HCT116 (cell line): ENCODE results near the gene KISS1R. TPM values are rescaled to one million over a fixed set of nuclear protein-coding genes. Genes with fewer than 3 reads are reported as not detected.
A peak's percentile ranks its signal among the peaks of the same experiment; 100 is the strongest.

Source experiments
- ATAC-seq: fragments of 200-7000 bp; cut with Tn5 transposase; 2 replicates; pipeline ENCODE4 v1.9.1; 2020; ENCODE audit warnings: mild to moderate bottlenecking, moderate library complexity
- BruUV-seq: library from RNA; stranded (reverse); fragments of 400-500 nt; replicated peaks from 2 replicates; lab custom pipeline; 2021; lab: Mats Ljungman, UMichigan
- CTCF ChIA-PET: fragments of 300-600 bp; sonication (Branson Sonifier 250); formaldehyde crosslinking; loops from one replicate; lab custom pipeline; 2021; ENCODE audit warnings: antibody characterized with exemption; lab: Charles Lee
- POLR2A ChIA-PET: fragments of 300-600, 350-600 bp; sonication (Branson Sonifier 250); formaldehyde crosslinking; loops from one replicate; lab custom pipeline; 2021; ENCODE audit warnings: antibody characterized with exemption; lab: Charles Lee
- RAD21 ChIA-PET, 2 experiments: fragments of 300-600 bp; sonication (Branson Sonifier 250); formaldehyde crosslinking; loops; one replicate each; lab custom pipeline; 2023; ENCODE audit warnings: low total read pairs in 2 of 2; ENCODE audit not compliant: uncharacterized antibody in 2 of 2, unreplicated experiment in 2 of 2, low non-redundant PET in 1 of 2; lab: Charles Lee
- DNase-seq: peaks from one replicate; pipeline ENCODE4 v3.0.0-alpha.2; 2010; ENCODE audit warnings: low read depth, low spot score
- H2AFZ ChIP-seq: fragments of 200-600 bp; shearing (Covaris generic), sonication (generic); 2 replicates; pipeline ENCODE4 v1.6.1; 2017; ENCODE audit warnings: low read depth, mixed run types, mixed read lengths, antibody characterized with exemption, low read length; ENCODE audit not compliant: poor library complexity, severe bottlenecking
- H3K27ac ChIP-seq: 2 replicates; pipeline ENCODE4 v1.5.1; 2012; ENCODE audit warnings: low read depth, low read length
- H3K27me3 ChIP-seq: fragments of 200-600 bp; sonication (generic); 2 replicates; pipeline ENCODE4 v1.6.1; 2016; ENCODE audit warnings: mixed run types, low read length, mixed read lengths; ENCODE audit not compliant: insufficient read depth
- H3K36me3 ChIP-seq, 2 experiments: fragments of 200-500 bp in 1 of 2; fragments of 200-600 bp in 1 of 2; sonication (Bioruptor generic) in 1 of 2; sonication (generic) in 1 of 2; 2 replicates each; pipeline versions ENCODE4 v1.5.1 to v1.6.1; 2014 to 2016; ENCODE audit warnings: low read length in 2 of 2, inconsistent platforms in 1 of 2, mixed read lengths in 1 of 2, mixed run types in 1 of 2; ENCODE audit not compliant: insufficient read depth in 2 of 2, control insufficient read depth in 1 of 2
- H3K4me1 ChIP-seq, 2 experiments: fragments of 200-600 bp in 1 of 2; sonication (generic) in 1 of 2; 2 replicates each; pipeline versions ENCODE4 v1.5.1 to v1.6.1; 2012 to 2017; ENCODE audit warnings: low read length in 2 of 2, inconsistent platforms in 1 of 2, mild to moderate bottlenecking in 1 of 2, mixed read lengths in 1 of 2, mixed run types in 1 of 2, moderate library complexity in 1 of 2; ENCODE audit not compliant: insufficient read depth in 2 of 2, control insufficient read depth in 1 of 2
- H3K4me2 ChIP-seq: fragments of 200-600 bp; sonication (generic); 2 replicates; pipeline ENCODE4 v1.6.1; 2017; ENCODE audit warnings: mixed run types, low read length, mixed read lengths
- H3K4me3 ChIP-seq, 2 experiments: fragments of 200-600 bp in 1 of 2; sonication (generic) in 1 of 2; replicated peaks in 1 of 2; 2 replicates each; pipeline ENCODE4 v1.5.1; 2011 to 2016; ENCODE audit warnings: low read length in 2 of 2, control low read depth in 1 of 2, low read depth in 1 of 2, mild to moderate bottlenecking in 1 of 2, mixed read lengths in 1 of 2, mixed run types in 1 of 2
- H3K79me2 ChIP-seq: fragments of 200-600 bp; sonication (generic); 2 replicates; pipeline ENCODE4 v1.6.1; 2017; ENCODE audit warnings: mild to moderate bottlenecking, mixed run types, low read length, moderate library complexity, mixed read lengths; ENCODE audit not compliant: insufficient read depth
- H3K9ac ChIP-seq: fragments of 200-600 bp; sonication (generic); 2 replicates; pipeline ENCODE4 v1.6.1; 2016; ENCODE audit warnings: low read length, mixed read lengths
- H3K9me2 ChIP-seq: fragments of 200-600 bp; sonication (generic), shearing (Covaris generic); 2 replicates; pipeline ENCODE4 v1.6.1; 2017; ENCODE audit warnings: mixed run types, mild to moderate bottlenecking, moderate library complexity; ENCODE audit not compliant: insufficient read depth
- H3K9me3 ChIP-seq, 2 experiments: fragments of 200-500 bp in 1 of 2; fragments of 200-600 bp in 1 of 2; sonication (Bioruptor generic) in 1 of 2; sonication (generic) in 1 of 2; 2 replicates each; pipeline ENCODE4 v1.6.1; 2014 to 2017; ENCODE audit warnings: low read length in 2 of 2, mixed read lengths in 2 of 2, inconsistent platforms in 1 of 2, low read depth in 1 of 2, mild to moderate bottlenecking in 1 of 2, mixed run types in 1 of 2, moderate library complexity in 1 of 2; ENCODE audit not compliant: control insufficient read depth in 1 of 2, insufficient read depth in 1 of 2
- H4K20me1 ChIP-seq: fragments of 200-600 bp; sonication (generic), shearing (Covaris generic); 2 replicates; pipeline ENCODE4 v1.6.1; 2017; ENCODE audit warnings: mixed run types, mild to moderate bottlenecking, moderate library complexity; ENCODE audit not compliant: insufficient read depth
- ATF3 ChIP-seq: IDR thresholded peaks from 2 replicates; pipeline ENCODE4 v1.6.1; 2012
- EGR1 ChIP-seq: IDR thresholded peaks from 2 replicates; pipeline ENCODE4 v1.6.1; 2012; ENCODE audit warnings: low read depth
- EZH2 ChIP-seq: fragments of 200-600 bp; sonication (generic); IDR thresholded peaks from 2 replicates; pipeline ENCODE4 v1.6.1; 2017; ENCODE audit warnings: antibody characterized with exemption, mixed run types
- FOSL1 ChIP-seq: IDR thresholded peaks from 2 replicates; pipeline ENCODE4 v1.6.1; 2012; ENCODE audit warnings: low read depth
- MAX ChIP-seq: IDR thresholded peaks from 2 replicates; pipeline ENCODE4 v1.6.1; 2012
- SIN3A ChIP-seq: IDR thresholded peaks from 2 replicates; pipeline ENCODE4 v1.6.1; 2012; ENCODE audit warnings: low read depth
- SP1 ChIP-seq: IDR thresholded peaks from 2 replicates; pipeline ENCODE4 v1.6.1; 2012; ENCODE audit warnings: low read depth
- SRF ChIP-seq: IDR thresholded peaks from 2 replicates; pipeline ENCODE4 v1.6.1; 2012; ENCODE audit warnings: low read depth
- TCF7L2 ChIP-seq: IDR thresholded peaks from 2 replicates; pipeline ENCODE4 v1.7.0; 2011; ENCODE audit warnings: borderline replicate concordance, inconsistent platforms; ENCODE audit not compliant: insufficient read depth, insufficient read length; ENCODE audit errors: extremely low read depth
- YY1 ChIP-seq: IDR thresholded peaks from 2 replicates; pipeline ENCODE4 v1.6.1; 2011; ENCODE audit warnings: low read length, low read depth, moderate library complexity, mild to moderate bottlenecking; ENCODE audit not compliant: insufficient replicate concordance; ENCODE audit errors: extremely low read depth
- ZBTB33 ChIP-seq: IDR thresholded peaks from 2 replicates; pipeline ENCODE4 v1.6.1; 2011; ENCODE audit warnings: mild to moderate bottlenecking, low read length, moderate library complexity; ENCODE audit not compliant: insufficient replicate concordance; ENCODE audit errors: extremely low read depth
- ZFX ChIP-seq: fragments of 450-650 bp; IDR thresholded peaks from 2 replicates; pipeline ENCODE4 v1.6.1; 2017
- ZNF274 ChIP-seq: fragments of 200-500 bp; sonication (Bioruptor generic); IDR thresholded peaks from 2 replicates; pipeline ENCODE4 v1.6.1; 2014; ENCODE audit warnings: mild to moderate bottlenecking, low read depth, low read length, inconsistent platforms
- intact Hi-C: fragments of 100-400 bp; cut with micrococcal nuclease; formaldehyde crosslinking; loops from 2 replicates; pipeline ENCODE4 v1.10.0; 2022
- total RNA-seq: library from RNA; stranded (reverse); gene quantifications from one replicate; pipeline ENCODE4 v1.2.1, GENCODE V29; 2021; ENCODE audit not compliant: unreplicated experiment

The KISS1R gene
- total RNA-seq, 1 experiment from 2014 or later = 5.9 TPM

GRCh38 chr19:918481-919198, 1.5 kb downstream of the KISS1R start:
- intact Hi-C loops = no loop called here
- no peaks in the 10 kb centered on the region for H3K9me3 ChIP-seq
- H3K27ac ChIP-seq = no peak overlapping the region
- H3K4me2 ChIP-seq = peak overlapping the region; percentile 98; the same call in 1 of the 2 replicates
- TF ChIP-seq MAX (no peak), TCF7L2 (no peak), ATF3 (no peak), FOSL1 (no peak), ZNF274 (no peak), YY1 (no peak), ZFX (no peak), EZH2 (no peak), SRF (no peak), ZBTB33 (no peak), SIN3A (no peak), SP1 (no peak), EGR1 (no peak)
- H3K9me2 ChIP-seq = no peaks in the 10 kb centered on the region
- ChIA-PET POLR2A (no interaction called here), CTCF (no interaction called here), RAD21 (interaction anchor here in 1 of 2 experiments (0.5 kb wide), 1 partner anchor 149 kb away, joined by 3 read pairs; no protein-coding TSS in a partner anchor)
- no peak overlapping the region for H2AFZ ChIP-seq
- H3K9ac ChIP-seq = no peak overlapping the region
- no peak overlapping the region for H3K4me3 ChIP-seq
- no peaks in the 10 kb centered on the region for H3K36me3 ChIP-seq
- no peaks in the 10 kb centered on the region for H3K27me3 ChIP-seq
- H3K79me2 ChIP-seq = no peaks in the 10 kb centered on the region
- ATAC-seq (no peak), DNase-seq (no peak)
- no peaks in the 10 kb centered on the region for H4K20me1 ChIP-seq
- H3K4me1 ChIP-seq = peaks cover 4 to 33% of the 10 kb centered on the region in 2 experiments
- BruUV-seq = no TSS peak
